Measurements from ENCODE around the gene SPDYE18.
"Not testable (repeated sequence)": the region's sequence is repeated elsewhere in the genome, so short reads cannot be mapped to it uniquely, and the experiment has no call there.

- TF ChIP-seq CTCF (IDR thresholded peaks at IDR 0.05); TCF12 (IDR thresholded peaks at IDR 0.05); RFX5 (IDR thresholded peaks at IDR 0.05; ENCODE audit: low read length); NRF1 (IDR thresholded peaks at IDR 0.05; ENCODE audit: low read depth, low read length); REST (IDR thresholded peaks at IDR 0.05; ENCODE audit: low read depth, low read length): not testable (repeated sequence)
These were observed 29.9 kb upstream of the SPDYE18 start for GRCh38 chr7:77092301-77092700.
